CD4-positive, alpha-beta T cell treated with Interleukin-2 at 100 ng/mL for 4 hours (primary cell): Measurements from ENCODE around the gene TP53BP1.
"Not testable (repeated sequence)": the region's sequence is repeated elsewhere in the genome, so short reads cannot be mapped to it uniquely, and the experiment has no call there.

Experiments
- DNase-seq: peaks from one replicate; pipeline ENCODE4 v3.0.0-alpha.2; 2020; ENCODE audit warnings: low spot score

Gene TP53BP1

GRCh38 chr15:43410572-43411214 is 82.3 kb downstream of the TP53BP1 start:
- no peak for DNase-seq

GRCh38 chr15:43408789-43409188 is 84.2 kb downstream of the TP53BP1 start:
- DNase-seq, result no peak

- DNase-seq, result no peak
Measured at GRCh38 chr15:43406808-43407207, 86.1 kb downstream of the TP53BP1 start.

- DNase-seq, result no peak
Measured at GRCh38 chr15:43406189-43406588, 86.8 kb downstream of the TP53BP1 start.

DNA sequence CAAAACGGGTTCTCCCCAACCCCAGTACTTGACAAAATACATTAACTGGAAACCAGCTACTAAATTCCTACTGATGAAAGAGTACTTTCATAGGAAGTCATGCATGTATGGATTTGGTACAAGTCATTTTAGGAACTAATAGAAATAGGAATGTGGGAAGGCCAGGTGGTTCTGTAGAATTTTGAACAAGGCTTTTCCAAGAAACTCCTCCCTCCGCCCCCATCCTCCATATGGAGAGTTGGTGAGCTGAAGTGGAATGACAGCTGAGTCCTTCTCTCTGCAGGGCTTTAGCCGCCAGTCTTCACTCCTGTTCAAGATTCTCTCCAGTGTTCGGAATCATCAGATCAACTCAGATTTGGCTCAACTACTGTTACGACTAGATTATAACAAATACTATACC is 88.8 kb downstream of the TP53BP1 start:
- no peak for DNase-seq

DNA sequence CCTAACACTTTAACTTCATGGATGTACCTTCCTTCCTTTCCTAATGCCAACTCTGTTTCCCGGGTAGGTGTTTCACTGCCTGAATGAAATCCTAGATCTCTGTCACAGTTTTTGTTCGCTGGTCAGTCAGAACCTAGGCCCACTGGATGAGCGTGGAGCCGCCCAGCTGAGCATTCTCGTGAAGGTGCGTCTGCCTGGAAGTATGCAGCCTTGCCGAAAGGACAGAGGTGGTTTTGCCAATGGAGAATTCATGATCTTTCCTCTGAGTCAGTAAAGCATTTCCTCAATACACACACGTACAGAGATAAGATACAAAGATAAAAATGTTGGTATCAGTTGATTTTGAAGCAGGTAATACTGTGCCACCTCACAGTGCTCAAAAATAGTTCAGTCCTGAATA is 89.3 kb downstream of the TP53BP1 start:
- no peak for DNase-seq

- DNase-seq, result no peak
Measured at GRCh38 chr15:43402255-43402654, 90.7 kb downstream of the TP53BP1 start.

DNA sequence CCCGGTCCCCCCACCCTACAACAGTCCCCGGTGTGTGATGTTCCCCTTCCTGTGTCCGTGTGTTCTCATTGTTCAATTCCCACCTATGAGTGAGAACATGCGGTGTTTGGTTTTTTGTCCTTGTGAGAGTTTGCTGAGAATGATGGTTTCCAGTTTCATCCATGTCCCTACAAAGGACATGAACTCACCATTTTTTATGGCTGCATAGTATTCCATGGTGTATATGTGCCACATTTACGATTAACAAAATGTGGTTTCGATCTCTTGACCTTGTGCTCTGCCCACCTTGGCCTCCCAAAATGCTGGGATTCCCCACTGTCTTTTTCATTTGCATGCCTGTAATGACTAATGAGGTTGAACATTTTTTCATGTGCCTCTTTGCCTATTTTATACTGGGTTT is 99.4 kb downstream of the TP53BP1 start:
- not testable (repeated sequence) for DNase-seq

DNA sequence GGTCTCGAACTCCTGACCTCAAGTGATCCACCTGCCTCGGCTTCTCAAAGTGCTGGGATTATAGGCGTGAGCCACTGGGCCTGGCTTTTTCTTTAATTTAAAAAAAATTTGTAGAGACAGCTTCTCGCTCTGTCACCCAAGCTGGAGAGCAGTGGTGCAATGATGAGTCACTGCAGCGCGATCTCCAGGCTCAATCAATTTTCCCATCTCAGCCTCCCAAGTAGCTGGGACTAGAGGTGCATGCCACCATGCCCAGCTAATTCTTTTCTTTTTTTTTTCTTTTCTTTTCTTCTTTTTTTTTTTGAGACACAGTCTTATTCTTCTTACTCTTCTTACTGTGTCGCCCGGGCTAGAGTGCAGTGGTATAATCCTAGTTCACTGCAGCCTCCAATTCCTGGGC is 102.2 kb downstream of the TP53BP1 start:
- no peak for DNase-seq

GRCh38 chr15:43383070-43383469 is 109.9 kb downstream of the TP53BP1 start:
- no peak for DNase-seq

DNA sequence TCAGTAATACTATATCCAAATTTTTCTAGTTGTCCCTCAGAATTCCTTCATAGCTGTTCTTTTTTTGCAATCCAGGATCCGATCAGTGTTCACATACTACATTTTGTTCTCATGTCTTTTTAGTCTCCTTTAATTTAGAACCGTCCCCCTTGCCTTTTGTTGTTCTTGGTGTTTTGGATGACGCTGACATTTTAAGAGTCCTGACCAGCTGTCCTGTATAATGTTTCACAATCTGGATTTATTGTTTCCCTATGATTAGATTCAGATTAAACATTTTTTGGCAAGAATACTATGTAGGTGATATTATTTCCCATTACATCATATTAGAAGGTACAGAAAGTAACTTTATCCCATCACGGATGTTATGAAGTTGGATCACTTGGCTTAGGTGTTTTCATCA is 110.6 kb downstream of the TP53BP1 start:
- no peak for DNase-seq

GRCh38 chr15:43378601-43379000 is 114.4 kb downstream of the TP53BP1 start:
- no peak for DNase-seq

GRCh38 chr15:43376017-43376705 is 116.8 kb downstream of the TP53BP1 start:
- DNase-seq, result peak; percentile 55

- peak; percentile 75 for DNase-seq
Measured at GRCh38 chr15:43370975-43371974, 121.7 kb downstream of the TP53BP1 start, which contains the start of the genes TUBGCP4 and ZSCAN29. TSS of gene TUBGCP4 (plus strand) at chr15:43371101. CDS start at chr15:43371355, 254 bp downstream. TSS of gene ZSCAN29 (minus strand) at chr15:43371043. CDS start at chr15:43369913, 1,130 bp downstream.

DNA sequence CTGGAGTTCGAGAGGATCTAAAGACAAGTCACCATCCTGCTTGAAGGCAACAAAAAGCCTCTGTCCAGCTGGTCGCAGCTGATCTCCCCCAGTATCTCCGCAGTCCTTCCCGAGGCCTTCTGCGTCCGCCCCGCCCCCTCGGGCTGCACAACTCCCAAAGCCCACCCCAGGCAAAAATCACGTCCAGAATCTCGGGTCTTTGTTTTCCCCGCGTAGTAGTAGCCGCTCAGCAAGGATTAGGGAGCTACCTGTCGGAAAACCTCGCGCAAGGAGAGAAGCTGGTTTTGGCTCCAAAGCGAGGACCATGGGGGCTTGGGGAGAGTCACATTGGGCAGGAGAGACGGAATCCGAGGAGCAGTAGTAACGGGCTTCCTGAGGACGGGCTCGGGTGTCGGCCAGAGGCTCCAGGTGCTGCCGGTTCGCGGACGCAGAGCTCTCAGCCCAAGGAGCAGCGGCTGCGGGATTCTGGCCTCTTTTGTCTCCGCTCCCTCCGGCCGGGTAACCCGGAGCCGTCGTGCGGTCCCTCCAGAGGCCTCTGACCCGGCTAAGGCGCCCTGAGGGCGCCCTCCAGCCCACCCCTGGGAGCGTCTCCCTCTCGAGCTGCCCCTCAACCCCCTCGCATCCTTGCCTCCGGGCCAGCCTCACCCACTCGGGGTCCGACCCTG is 122.5 kb downstream of the TP53BP1 start:
- no peak for DNase-seq

GRCh38 chr15:43361313-43361903 is 131.5 kb downstream of the TP53BP1 start:
- DNase-seq, result no peak

DNA sequence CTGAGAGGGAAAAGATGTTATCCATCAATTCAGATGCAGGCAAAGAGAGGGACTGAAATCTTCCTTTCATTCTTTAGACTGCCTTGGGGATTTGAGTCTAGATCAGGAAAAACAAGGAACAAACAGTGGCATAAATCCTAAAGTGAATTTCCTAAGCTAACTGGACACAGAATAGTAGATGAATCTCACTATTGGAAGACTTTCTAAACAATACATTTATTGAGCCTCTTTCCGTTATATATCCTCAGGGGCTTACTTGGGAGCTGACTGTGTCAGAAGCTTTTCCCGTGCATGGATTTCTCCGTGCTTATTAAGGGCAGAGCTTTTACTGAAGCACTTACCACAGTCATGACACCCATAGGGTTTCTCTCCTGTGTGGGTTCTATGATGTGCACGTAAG is 132.1 kb downstream of the TP53BP1 start:
- DNase-seq, result no peak
